COLO829 (cell line): ENCODE measurements around the gene SMPD3.

ENCODE experiments used
- DNase-seq: peaks from one replicate; pipeline ENCODE4 v3.0.0; 2012; ENCODE audit warnings: low spot score

The SMPD3 gene

GRCh38 chr16:68470461-68471150, 22.3 kb upstream of the SMPD3 start:
- no peak for DNase-seq

GRCh38 chr16:68469796-68470460, 21.6 kb upstream of the SMPD3 start:
- no peak for DNase-seq

- DNase-seq = no peak
These were observed 20.5 kb upstream of the SMPD3 start for GRCh38 chr16:68468842-68469241.

GRCh38 chr16:68466174-68466573, 17.9 kb upstream of the SMPD3 start:
- no peak for DNase-seq

- no peak for DNase-seq
These were observed 15.6 kb upstream of the SMPD3 start for GRCh38 chr16:68463904-68464303.

- DNase-seq = no peak
These were observed 11.8 kb upstream of the SMPD3 start for GRCh38 chr16:68460067-68460466.

- no peak for DNase-seq
These were observed 11.1 kb upstream of the SMPD3 start for GRCh38 chr16:68459457-68459856.

GRCh38 chr16:68458551-68458950, 10.2 kb upstream of the SMPD3 start:
- DNase-seq = no peak

- no peak for DNase-seq
These were observed 9.8 kb upstream of the SMPD3 start for GRCh38 chr16:68458101-68458500.

GRCh38 chr16:68455631-68456030, 7.3 kb upstream of the SMPD3 start:
- DNase-seq = no peak

- no peak for DNase-seq
These were observed 6.7 kb upstream of the SMPD3 start for GRCh38 chr16:68454920-68455435.

- DNase-seq = no peak
These were observed 5.5 kb upstream of the SMPD3 start for GRCh38 chr16:68453816-68454215.

GRCh38 chr16:68452176-68452575, 3.9 kb upstream of the SMPD3 start:
- DNase-seq = no peak

- no peak for DNase-seq
These were observed 3.4 kb upstream of the SMPD3 start for GRCh38 chr16:68451676-68452075.

- DNase-seq = no peak
These were observed 2.5 kb upstream of the SMPD3 start for GRCh38 chr16:68450741-68451255.

- no peak for DNase-seq
These were observed 502 bp downstream of the SMPD3 start for GRCh38 chr16:68447653-68448359.

GRCh38 chr16:68446681-68447652, 1.3 kb downstream of the SMPD3 start:
- no peak for DNase-seq

- DNase-seq = no peak
These were observed 2.9 kb downstream of the SMPD3 start for GRCh38 chr16:68445458-68445857.

GRCh38 chr16:68444056-68444657, 4.2 kb downstream of the SMPD3 start:
- DNase-seq = peak; percentile 13

- no peak for DNase-seq
These were observed 11.7 kb downstream of the SMPD3 start for GRCh38 chr16:68436581-68436980.

GRCh38 chr16:68434624-68435210, 13.6 kb downstream of the SMPD3 start:
- no peak for DNase-seq
